Measurements from ENCODE around the gene P4HA3.

The P4HA3 gene

GRCh38 chr11:74318241-74318932 is 6.9 kb upstream of the P4HA3 start:
- DNase-seq (ENCODE audit: low read depth in 2 of 2), result no peak

- DNase-seq (ENCODE audit: low read depth in 2 of 2), result no peak
These were observed 5.5 kb upstream of the P4HA3 start for GRCh38 chr11:74316772-74317505.

- DNase-seq (ENCODE audit: low read depth in 2 of 2), result no peak
These were observed 886 bp upstream of the P4HA3 start for GRCh38 chr11:74312326-74312725.

- DNase-seq (ENCODE audit: low read depth in 2 of 2), result no peak
These were observed 583 bp downstream of the P4HA3 start for GRCh38 chr11:74310857-74311256.

GRCh38 chr11:74307434-74307833 is 4.0 kb downstream of the P4HA3 start:
- DNase-seq (ENCODE audit: low read depth in 2 of 2), result no peak

GRCh38 chr11:74306435-74307175 is 4.8 kb downstream of the P4HA3 start:
- DNase-seq (ENCODE audit: low read depth in 2 of 2), result no peak

GRCh38 chr11:74299015-74299414 is 12.4 kb downstream of the P4HA3 start:
- DNase-seq (ENCODE audit: low read depth in 2 of 2), result no peak

GRCh38 chr11:74297484-74297883 is 14.0 kb downstream of the P4HA3 start:
- no peak for DNase-seq (ENCODE audit: low read depth in 2 of 2)

GRCh38 chr11:74288911-74289310 is 22.5 kb downstream of the P4HA3 start:
- no peak for DNase-seq (ENCODE audit: low read depth in 2 of 2)

- no peak for DNase-seq (ENCODE audit: low read depth in 2 of 2)
These were observed 23.3 kb downstream of the P4HA3 start for GRCh38 chr11:74288161-74288560.

- no peak for DNase-seq (ENCODE audit: low read depth in 2 of 2)
These were observed 27.0 kb downstream of the P4HA3 start for GRCh38 chr11:74284466-74284865.

- no peak for DNase-seq (ENCODE audit: low read depth in 2 of 2)
These were observed 27.8 kb downstream of the P4HA3 start for GRCh38 chr11:74283580-74284180.

GRCh38 chr11:74282914-74283371 is 28.5 kb downstream of the P4HA3 start:
- no peak for DNase-seq (ENCODE audit: low read depth in 2 of 2)

- no peak for DNase-seq (ENCODE audit: low read depth in 2 of 2)
These were observed 29.0 kb downstream of the P4HA3 start for GRCh38 chr11:74282421-74282820.

- DNase-seq (ENCODE audit: low read depth in 2 of 2), result no peak
These were observed 30.9 kb downstream of the P4HA3 start for GRCh38 chr11:74280494-74280893.

- no peak for DNase-seq (ENCODE audit: low read depth in 2 of 2)
These were observed 32.2 kb downstream of the P4HA3 start for GRCh38 chr11:74279256-74279655.

GRCh38 chr11:74278721-74279161 is 32.7 kb downstream of the P4HA3 start:
- no peak for DNase-seq (ENCODE audit: low read depth in 2 of 2)

GRCh38 chr11:74278103-74278502 is 33.3 kb downstream of the P4HA3 start:
- DNase-seq (ENCODE audit: low read depth in 2 of 2), result no peak

- DNase-seq (ENCODE audit: low read depth in 2 of 2), result no peak
These were observed 34.9 kb downstream of the P4HA3 start for GRCh38 chr11:74276581-74276980.

GRCh38 chr11:74272276-74272675 is 39.2 kb downstream of the P4HA3 start:
- no peak for DNase-seq (ENCODE audit: low read depth in 2 of 2)

GRCh38 chr11:74269161-74269811 is 42.2 kb downstream of the P4HA3 start:
- DNase-seq (ENCODE audit: low read depth in 2 of 2), result no peak

- no peak for DNase-seq (ENCODE audit: low read depth in 2 of 2)
These were observed 43.0 kb downstream of the P4HA3 start for GRCh38 chr11:74268456-74268855.

All from activated CD8-positive, alpha-beta memory T cell treated with anti-CD3 and anti-CD28 coated beads for 4 hours (primary cell).